Cardiac muscle cell (in vitro differentiated cells and primary cell): Measurements from ENCODE around the gene WDR41. TPM values are rescaled to one million over a fixed set of nuclear protein-coding genes. Genes with fewer than 3 reads are reported as not detected.

Experiments
- DNase-seq, 2 donors: peaks; one replicate each; pipeline versions ENCODE4 v3.0.0 to v3.0.0-alpha.2; 2010 to 2017; ENCODE audit warnings: low read depth in 1 of 2, low spot score in 1 of 2
- H3K27ac ChIP-seq: fragments of 200-600 bp; sonication (generic); 2 replicates; pipeline ENCODE4 v1.5.1; 2016
- H3K27me3 ChIP-seq: fragments of 200-600 bp; sonication (generic); 2 replicates; pipeline ENCODE4 v1.6.0; 2016; ENCODE audit warnings: control low read depth
- H3K36me3 ChIP-seq: fragments of 200-600 bp; sonication (generic); 2 replicates; pipeline ENCODE4 v1.5.1; 2016; ENCODE audit warnings: control low read depth
- H3K4me1 ChIP-seq: fragments of 200-600 bp; sonication (generic); 2 replicates; pipeline ENCODE4 v1.8.1; 2017; ENCODE audit warnings: low read depth, mild to moderate bottlenecking, mixed run types
- H3K4me3 ChIP-seq: fragments of 200-600 bp; sonication (generic); 2 replicates; pipeline ENCODE4 v1.5.1; 2016; ENCODE audit warnings: mild to moderate bottlenecking
- H3K9me3 ChIP-seq: fragments of 200-600 bp; sonication (generic); 2 replicates; pipeline ENCODE4 v1.5.1; 2017; ENCODE audit warnings: low read depth, mild to moderate bottlenecking, control low read depth
- polyA plus RNA-seq: library from polyadenylated mRNA; unstranded; fragments of >200 nt; fragmentation: Nextera tagmentation; extraction: Ambion mirVana; gene quantifications from 2 replicates; pipeline ENCODE4 v1.2.1, GENCODE V29; 2016
- total RNA-seq: library from RNA; depleted of rRNA; stranded (reverse); fragments of >200 nt; gene quantifications from 2 replicates; pipeline ENCODE4 v1.2.3, GENCODE V29; 2016
- TF ChIP-seq, protein P1 (sequence below): IDR thresholded peaks from 2 replicates; pipeline ENCODE4 v1.5.1; 2012; ENCODE audit warnings: low read depth, mild to moderate bottlenecking, low read length

Gene WDR41
- total and polyA plus RNA-seq, 2 experiments from 2014 or later: 30.4 to 49.7 TPM

DNA sequence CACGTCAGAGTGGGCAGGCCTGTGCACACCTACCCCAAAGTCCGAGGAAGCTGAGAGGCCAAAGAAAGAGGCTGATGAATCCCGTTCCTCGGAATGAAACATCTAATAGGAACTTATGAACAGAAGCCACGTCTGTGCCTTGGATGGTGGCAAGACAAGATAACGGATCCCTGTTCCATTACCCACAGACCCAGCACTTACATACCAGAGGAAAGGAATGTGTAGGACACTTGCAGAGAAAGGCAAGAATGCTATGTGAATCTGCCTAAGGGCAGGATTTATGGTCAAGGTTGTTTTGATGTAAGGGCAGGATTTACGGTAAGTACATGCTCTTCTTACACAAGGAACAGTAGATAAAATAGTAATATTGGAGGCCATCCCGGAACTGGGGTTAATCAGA is 93.2 kb downstream of the WDR41 start:
- no peaks in the 10 kb centered on the region for H3K27me3 ChIP-seq
- TF ChIP-seq, protein P1, sequence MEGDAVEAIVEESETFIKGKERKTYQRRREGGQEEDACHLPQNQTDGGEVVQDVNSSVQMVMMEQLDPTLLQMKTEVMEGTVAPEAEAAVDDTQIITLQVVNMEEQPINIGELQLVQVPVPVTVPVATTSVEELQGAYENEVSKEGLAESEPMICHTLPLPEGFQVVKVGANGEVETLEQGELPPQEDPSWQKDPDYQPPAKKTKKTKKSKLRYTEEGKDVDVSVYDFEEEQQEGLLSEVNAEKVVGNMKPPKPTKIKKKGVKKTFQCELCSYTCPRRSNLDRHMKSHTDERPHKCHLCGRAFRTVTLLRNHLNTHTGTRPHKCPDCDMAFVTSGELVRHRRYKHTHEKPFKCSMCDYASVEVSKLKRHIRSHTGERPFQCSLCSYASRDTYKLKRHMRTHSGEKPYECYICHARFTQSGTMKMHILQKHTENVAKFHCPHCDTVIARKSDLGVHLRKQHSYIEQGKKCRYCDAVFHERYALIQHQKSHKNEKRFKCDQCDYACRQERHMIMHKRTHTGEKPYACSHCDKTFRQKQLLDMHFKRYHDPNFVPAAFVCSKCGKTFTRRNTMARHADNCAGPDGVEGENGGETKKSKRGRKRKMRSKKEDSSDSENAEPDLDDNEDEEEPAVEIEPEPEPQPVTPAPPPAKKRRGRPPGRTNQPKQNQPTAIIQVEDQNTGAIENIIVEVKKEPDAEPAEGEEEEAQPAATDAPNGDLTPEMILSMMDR: no peak
- no peaks in the 10 kb centered on the region for H3K9me3 ChIP-seq
- H3K27ac ChIP-seq: no peak overlapping the region
- H3K36me3 ChIP-seq: no peaks in the 10 kb centered on the region
- H3K4me1 ChIP-seq: peaks cover 7% of the 10 kb centered on the region
- DNase-seq: no peak
- H3K4me3 ChIP-seq: no peak overlapping the region

DNA sequence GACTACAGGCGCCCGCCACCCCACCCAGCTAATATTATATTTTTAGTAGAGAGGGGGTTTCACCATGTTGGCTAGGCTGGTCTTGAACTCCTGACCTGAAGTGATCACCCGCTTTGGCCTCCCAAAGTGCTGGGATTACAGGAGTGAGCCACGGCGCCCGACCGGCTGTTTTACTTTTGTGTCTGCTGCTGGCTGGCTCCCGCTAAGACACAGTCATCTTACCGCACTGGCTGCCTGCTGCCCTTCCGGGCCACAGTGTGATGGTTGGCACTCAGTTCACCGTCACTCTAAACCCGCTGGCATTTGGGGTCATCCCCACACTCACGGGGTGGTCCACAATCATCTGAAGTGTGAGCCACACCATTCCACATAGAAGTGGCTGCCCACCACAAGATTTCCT is 93.7 kb downstream of the WDR41 start:
- TF ChIP-seq, protein P1: no peak
- H3K9me3 ChIP-seq: no peaks in the 10 kb centered on the region
- peaks cover 7% of the 10 kb centered on the region for H3K4me1 ChIP-seq
- no peaks in the 10 kb centered on the region for H3K27me3 ChIP-seq
- no peaks in the 10 kb centered on the region for H3K36me3 ChIP-seq
- DNase-seq: no peak
- H3K27ac ChIP-seq: no peak overlapping the region
- no peak overlapping the region for H3K4me3 ChIP-seq

DNA sequence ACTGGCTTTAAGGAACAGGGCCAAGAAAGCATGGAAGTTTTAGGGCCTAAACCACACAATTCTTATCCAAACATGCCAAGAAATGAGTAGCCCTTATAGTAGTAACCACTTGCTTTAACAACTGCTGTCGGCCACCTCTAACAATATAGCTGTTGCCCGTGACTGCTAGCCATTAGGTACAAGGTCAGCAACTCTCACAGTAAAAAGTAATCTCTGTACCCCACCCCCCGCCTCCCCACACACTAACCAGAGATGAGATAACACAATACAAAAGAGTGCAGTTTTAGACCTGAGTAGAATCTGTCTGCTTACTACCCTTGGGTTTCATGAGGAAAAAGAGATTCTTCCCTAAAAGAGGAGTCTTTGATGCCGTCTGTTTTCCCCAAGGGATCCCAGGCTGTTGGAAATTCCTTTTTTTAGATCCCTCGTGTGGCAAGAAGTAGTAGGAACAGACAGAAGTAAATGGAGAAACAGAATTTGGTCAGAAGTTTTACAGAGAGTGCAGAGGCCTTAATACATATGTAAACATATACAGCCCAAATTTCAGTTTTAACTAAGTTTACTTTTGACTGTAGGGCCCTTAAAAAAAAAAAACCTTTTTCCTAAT is 94.3 kb downstream of the WDR41 start:
- Histone ChIP-seq H3K36me3 (no peaks in the 10 kb centered on the region), H3K4me3 (no peak overlapping the region), H3K27me3 (no peaks in the 10 kb centered on the region), H3K9me3 (no peaks in the 10 kb centered on the region), H3K27ac (no peak overlapping the region), H3K4me1 (peaks cover 7% of the 10 kb centered on the region)
- DNase-seq: no peak
- TF ChIP-seq, protein P1: no peak

DNA sequence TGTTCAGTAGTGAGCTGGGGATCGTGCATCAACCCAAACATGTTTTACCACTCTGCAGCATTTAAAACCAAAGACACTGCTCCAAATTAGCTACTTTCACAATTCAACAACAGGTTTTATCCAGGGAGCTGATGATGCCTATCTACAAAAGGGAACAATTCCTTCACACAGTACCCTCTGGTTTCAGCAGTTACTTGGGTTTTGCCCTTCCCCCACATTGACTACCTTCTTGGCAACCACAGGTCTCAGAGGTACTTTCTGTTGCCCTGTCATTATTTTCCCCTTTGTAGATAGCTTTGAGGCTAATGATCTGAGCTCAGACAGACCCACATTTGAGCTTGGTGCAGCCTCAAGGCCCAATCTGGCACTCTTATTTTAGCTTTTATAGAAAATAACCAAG is 96.1 kb downstream of the WDR41 start:
- Histone ChIP-seq H3K36me3 (no peaks in the 10 kb centered on the region), H3K4me3 (no peak overlapping the region), H3K4me1 (peaks cover 7% of the 10 kb centered on the region), H3K9me3 (no peaks in the 10 kb centered on the region), H3K27me3 (no peaks in the 10 kb centered on the region), H3K27ac (no peak overlapping the region)
- DNase-seq: no peak
- TF ChIP-seq, protein P1: no peak

DNA sequence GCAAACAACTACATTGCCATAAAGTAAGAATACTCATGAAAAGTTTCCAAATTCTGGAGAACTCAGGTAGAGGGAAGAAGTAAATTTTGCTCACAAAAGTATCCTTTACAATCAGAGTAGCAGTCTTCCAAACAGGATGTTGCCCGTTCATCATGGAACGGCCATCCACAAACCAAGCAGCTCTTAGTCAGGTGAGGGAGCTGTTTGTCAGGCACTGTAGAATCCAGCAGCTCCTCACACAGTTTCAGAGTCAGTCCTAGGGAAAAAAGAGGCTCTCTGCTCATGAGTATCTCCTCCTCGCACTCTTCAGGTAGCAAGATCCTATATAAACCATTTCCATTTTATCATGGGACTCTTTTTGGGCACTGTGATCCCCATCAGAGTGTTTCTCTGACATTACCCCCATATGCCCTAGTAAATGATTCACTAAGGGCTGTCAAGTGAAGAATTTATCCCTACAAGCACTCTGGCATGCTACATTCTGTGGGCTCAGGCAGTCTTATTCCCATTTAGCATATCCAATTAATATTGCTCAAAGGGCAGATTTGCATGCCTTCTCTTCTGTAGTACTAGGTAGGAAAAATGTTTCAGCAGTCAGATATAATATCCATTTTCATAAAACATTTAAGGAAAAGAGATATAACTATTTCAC is 97.9 kb downstream of the WDR41 start:
- Histone ChIP-seq H3K27me3 (no peaks in the 10 kb centered on the region), H3K4me3 (no peak overlapping the region)

More for the DNA sequence above, 97.9 kb downstream of the WDR41 start:
- peaks cover 7% of the 10 kb centered on the region for H3K4me1 ChIP-seq
- no peaks in the 10 kb centered on the region for H3K36me3 ChIP-seq
- TF ChIP-seq, protein P1: no peak
- H3K27ac ChIP-seq: no peak overlapping the region
- H3K9me3 ChIP-seq: no peaks in the 10 kb centered on the region
- DNase-seq: no peak
